Measurements from ENCODE around the gene MIAT.

GRCh38 chr22:26618455-26618854, 38.9 kb upstream of the MIAT start:
- TF ChIP-seq CTCF (IDR thresholded peaks at IDR 0.05; ENCODE audit: low read length) (no peak), EZH2phosphoT487 (IDR thresholded peaks at IDR 0.05; ENCODE audit: low read length) (no peak), EZH2 (optimal IDR thresholded peaks at IDR 0.05; ENCODE audit: low read depth, low read length) (no peak)
